Liver (tissue), 3 donors: Measurements from ENCODE around the gene ACTL9.

Experiments used
- GABPA ChIP-seq, 2 donors: IDR thresholded peaks in 1 of 2; conservative IDR thresholded peaks in 1 of 2; 2 replicates each; pipeline ENCODE4 v1.6.1; 2016; ENCODE audit warnings: antibody characterized with exemption in 2 of 2, mild to moderate bottlenecking in 1 of 2, moderate library complexity in 1 of 2
- NR2F2 ChIP-seq: IDR thresholded peaks from 2 replicates; pipeline ENCODE4 v1.6.1; 2016; ENCODE audit warnings: antibody characterized with exemption
- TF ChIP-seq, protein P1 (sequence below): fragments of 150-350 bp; IDR thresholded peaks from 2 replicates; pipeline ENCODE4 v1.5.1; 2017; ENCODE audit warnings: improper control_type of control experiment, low read depth, low read length; ENCODE audit not compliant: missing input control
- donor health status: healthy.
- donor health status: healthy.

DNA sequence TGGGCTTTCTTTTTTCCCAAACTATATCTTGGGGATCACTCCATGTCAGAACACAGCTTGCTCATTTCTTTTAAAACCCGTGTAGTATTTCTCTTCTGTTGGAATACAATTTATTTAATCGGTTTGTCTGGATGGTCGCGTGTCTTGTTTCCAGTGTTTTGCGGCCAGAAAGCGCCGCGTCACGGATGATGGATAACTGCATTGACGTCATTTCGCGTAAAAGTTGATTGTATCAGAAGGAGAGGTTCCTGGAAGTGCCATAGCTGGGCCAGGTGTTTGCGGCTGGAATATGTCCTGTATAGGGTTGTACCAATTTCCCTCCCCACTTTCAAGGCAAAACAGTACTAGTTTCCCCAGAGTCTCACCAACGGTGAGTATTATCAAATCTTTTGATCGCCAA is 9.7 kb downstream of the ACTL9 start:
- TF ChIP-seq GABPA (IDR thresholded peaks at IDR 0.05 in 1 of 2, conservative IDR thresholded peaks at IDR 0.05 in 1 of 2): no peak
- TF ChIP-seq NR2F2: no peak
- TF ChIP-seq, protein P1, sequence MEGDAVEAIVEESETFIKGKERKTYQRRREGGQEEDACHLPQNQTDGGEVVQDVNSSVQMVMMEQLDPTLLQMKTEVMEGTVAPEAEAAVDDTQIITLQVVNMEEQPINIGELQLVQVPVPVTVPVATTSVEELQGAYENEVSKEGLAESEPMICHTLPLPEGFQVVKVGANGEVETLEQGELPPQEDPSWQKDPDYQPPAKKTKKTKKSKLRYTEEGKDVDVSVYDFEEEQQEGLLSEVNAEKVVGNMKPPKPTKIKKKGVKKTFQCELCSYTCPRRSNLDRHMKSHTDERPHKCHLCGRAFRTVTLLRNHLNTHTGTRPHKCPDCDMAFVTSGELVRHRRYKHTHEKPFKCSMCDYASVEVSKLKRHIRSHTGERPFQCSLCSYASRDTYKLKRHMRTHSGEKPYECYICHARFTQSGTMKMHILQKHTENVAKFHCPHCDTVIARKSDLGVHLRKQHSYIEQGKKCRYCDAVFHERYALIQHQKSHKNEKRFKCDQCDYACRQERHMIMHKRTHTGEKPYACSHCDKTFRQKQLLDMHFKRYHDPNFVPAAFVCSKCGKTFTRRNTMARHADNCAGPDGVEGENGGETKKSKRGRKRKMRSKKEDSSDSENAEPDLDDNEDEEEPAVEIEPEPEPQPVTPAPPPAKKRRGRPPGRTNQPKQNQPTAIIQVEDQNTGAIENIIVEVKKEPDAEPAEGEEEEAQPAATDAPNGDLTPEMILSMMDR: no peak
